Transverse colon (tissue), 4 donors: ENCODE data around the gene TPST2. TPM values are rescaled to one million over a fixed set of nuclear protein-coding genes. Genes with fewer than 3 reads are reported as not detected.

ENCODE experiments used
- DNase-seq: peaks from one replicate; pipeline ENCODE4 v3.0.0-alpha.2; 2019
- H3K27ac ChIP-seq, 4 donors: fragments of 200-600 bp; sonication (generic); 2 replicates each; pipeline ENCODE4 v1.5.1; 2016 to 2018; ENCODE audit warnings: inconsistent platforms in 4 of 4
- H3K27me3 ChIP-seq: fragments of 200-600 bp; sonication (generic); 2 replicates; pipeline ENCODE4 v1.5.1; 2017; ENCODE audit warnings: inconsistent platforms
- H3K36me3 ChIP-seq, 4 donors: fragments of 200-600 bp; sonication (generic); 2 replicates each; pipeline ENCODE4 v1.5.1; 2017 to 2019; ENCODE audit warnings: inconsistent platforms in 4 of 4
- H3K4me1 ChIP-seq, 4 donors: fragments of 200-600 bp; sonication (generic); 2 replicates each; pipeline ENCODE4 v1.5.1; 2017 to 2020; ENCODE audit warnings: inconsistent platforms in 4 of 4
- H3K4me3 ChIP-seq, 4 donors: fragments of 200-600 bp; sonication (generic); 1 replicate in 1 of 4; 2 replicates in 3 of 4; pipeline versions ENCODE4 v1.5.1 to v1.6.1; 2017 to 2019; ENCODE audit warnings: inconsistent platforms in 4 of 4
- H3K9me3 ChIP-seq, 2 donors: fragments of 200-600 bp; sonication (generic); 2 replicates each; pipeline ENCODE4 v1.5.1; 2017 to 2019; ENCODE audit warnings: inconsistent platforms in 2 of 2
- CTCF ChIP-seq, 5 experiments: fragments of 200-600 bp in 3 of 5; fragments of 450-650 bp in 2 of 5; sonication (generic) in 3 of 5; IDR thresholded peaks; 1 replicate in 2 of 5; 2 replicates in 3 of 5; pipeline ENCODE4 v1.5.1; 2016 to 2017; ENCODE audit warnings: antibody characterized with exemption in 5 of 5, inconsistent platforms in 3 of 5, mild to moderate bottlenecking in 2 of 5, moderate library complexity in 1 of 5
- EP300 ChIP-seq: sonication (generic); formaldehyde crosslinking; IDR thresholded peaks from one replicate; pipeline ENCODE4 v1.6.1; 2017; ENCODE audit warnings: antibody characterized with exemption, low read depth
- POLR2A ChIP-seq: fragments of 450-650 bp; IDR thresholded peaks from one replicate; pipeline ENCODE4 v1.6.1; 2016; ENCODE audit warnings: antibody characterized with exemption, mild to moderate bottlenecking, moderate library complexity
- POLR2AphosphoS5 ChIP-seq, 3 donors: sonication (generic); formaldehyde crosslinking; IDR thresholded peaks; one replicate each; pipeline ENCODE4 v1.6.1; 2016; ENCODE audit warnings: antibody characterized with exemption in 3 of 3
- WGBS, 2 donors: methylation state at CpG; one replicate each; pipeline ENCODE4 v1.1.5; 2018; ENCODE audit warnings: low coverage in 1 of 2; 5-methylcytosine and 5-hydroxymethylcytosine counted together
- in situ Hi-C, 4 donors: fragments of 200-750 bp; cut with MboI; loops; one replicate each; pipeline versions ENCODE4 v1.15.0 to v1.15.1; 2017; ENCODE audit warnings: low sequenced_read_pairs in 3 of 4, low pct_ligation_motif_present in 1 of 4, low pct_unique_long_range_greater_than_20kb in 1 of 4
- intact Hi-C: fragments of 100-400 bp; cut with DNase I; formaldehyde crosslinking; loops from one replicate; pipeline ENCODE4 v1.15.1; 2023; ENCODE audit warnings: low total_unique reads
- total RNA-seq, 4 donors: library from RNA; depleted of rRNA; stranded (reverse); fragments of >200 nt; gene quantifications; one replicate each; pipeline ENCODE4 v1.1.0, GENCODE V29; 2016

The TPST2 gene
- total RNA-seq, 4 donors from 2014 or later: 14.3 to 35.6 (median 26.8) TPM

GRCh38 chr22:26619510-26619909 lies 29.6 kb upstream of the TPST2 start:
- H3K27ac ChIP-seq: no peak overlapping the region
- DNase-seq: no peak
- intact Hi-C loops: no loop called here
- H3K36me3 ChIP-seq: no peaks in the 10 kb centered on the region
- H3K9me3 ChIP-seq: no peaks in the 10 kb centered on the region
- H3K4me1 ChIP-seq: peaks cover 0 to 2% (median 0%) of the 10 kb centered on the region in 4 donors
- no peak overlapping the region for H3K4me3 ChIP-seq
- TF ChIP-seq CTCF (IDR thresholded peaks at IDR 0.05) (no peak), POLR2A (no peak), POLR2AphosphoS5 (IDR thresholded peaks at IDR 0.05) (no peak), EP300 (no peak)
- H3K27me3 ChIP-seq: peaks cover under 1% of the 10 kb centered on the region
- 63% methylated on average over 6 of the region's 6 CpGs; no CpG with 5 or more reads in 1 of the 2 donors for WGBS, 2 donors
- in situ Hi-C loops: no loop called here

- 82% methylated on average over 8 of the region's 8 CpGs; no CpG with 5 or more reads in 1 of the 2 donors for WGBS, 2 donors
- Histone ChIP-seq H3K4me3 (no peak overlapping the region), H3K9me3 (no peaks in the 10 kb centered on the region), H3K27ac (no peak overlapping the region), H3K4me1 (peaks cover 0 to 2% (median 0%) of the 10 kb centered on the region in 4 donors), H3K36me3 (no peaks in the 10 kb centered on the region), H3K27me3 (peaks cover 4% of the 10 kb centered on the region)
- no peak for DNase-seq
- in situ Hi-C loops (no loop called here), intact Hi-C loops (no loop called here)
- TF ChIP-seq CTCF (IDR thresholded peaks at IDR 0.05) (no peak), POLR2A (no peak), EP300 (no peak), POLR2AphosphoS5 (IDR thresholded peaks at IDR 0.05) (no peak)
Measured at GRCh38 chr22:26618455-26618854, 28.5 kb upstream of the TPST2 start.

- Histone ChIP-seq H3K27me3 (peaks cover 4% of the 10 kb centered on the region), H3K9me3 (no peaks in the 10 kb centered on the region)
Measured at GRCh38 chr22:26617271-26618199, 27.6 kb upstream of the TPST2 start, which contains the start of gene CRYBB1. TSS of gene CRYBB1 (minus strand) at chr22:26618027. CDS start at chr22:26616319, 1,708 bp downstream.

More at GRCh38 chr22:26617271-26618199, 27.6 kb upstream of the TPST2 start, which contains the start of gene CRYBB1:
- Histone ChIP-seq H3K36me3 (no peaks in the 10 kb centered on the region), H3K4me1 (peaks cover 0 to 2% (median 0%) of the 10 kb centered on the region in 4 donors), H3K27ac (peak within 1 kb of the TSS in 1 of 4 donors; percentile 43), H3K4me3 (no peak within 1 kb of the TSS)
- peak; percentile 16 for DNase-seq
- WGBS, 2 donors: 56 to 68% methylated on average over 2 to 7 of the region's 7 CpGs
- in situ Hi-C loops: no loop called here
- intact Hi-C loops: no loop called here
- TF ChIP-seq CTCF (IDR thresholded peaks at IDR 0.05) (no peak), POLR2AphosphoS5 (IDR thresholded peaks at IDR 0.05) (no peak), EP300 (no peak), POLR2A (no peak)
